WTC11 (cell line): ENCODE measurements around the gene CDCA4. TPM values are rescaled to one million over a fixed set of nuclear protein-coding genes. Genes with fewer than 3 reads are reported as not detected.
A peak's percentile ranks its signal among the peaks of the same experiment; 100 is the strongest.

Source experiments
- ATAC-seq: fragments of 200-7000 bp; cut with Tn5 transposase; 2 replicates; pipeline ENCODE4 v1.10.0; 2021; ENCODE audit warnings: mild to moderate bottlenecking, moderate library complexity
- CTCF ChIA-PET: fragments of 300-600 bp; sonication (Branson Sonifier 250); formaldehyde crosslinking; loops from one replicate; lab custom pipeline; 2021; ENCODE audit warnings: antibody characterized with exemption; lab: Charles Lee
- POLR2A ChIA-PET: fragments of 350-600 bp; sonication (Branson Sonifier 250); formaldehyde crosslinking; loops from one replicate; lab custom pipeline; 2021; ENCODE audit warnings: antibody characterized with exemption; lab: Charles Lee
- DNase-seq: peaks from one replicate; pipeline ENCODE4 v3.0.0; 2021; ENCODE audit warnings: low spot score
- H3K27ac Mint-ChIP-seq: 2 replicates; pipeline ENCODE4 v1.8.0; 2021; ENCODE audit warnings: mixed read lengths
- H3K27me3 Mint-ChIP-seq: 2 replicates; pipeline ENCODE4 v1.8.0; 2021; ENCODE audit warnings: low read depth, mild to moderate bottlenecking, moderate library complexity, mixed read lengths
- H3K36me3 Mint-ChIP-seq: 2 replicates; pipeline ENCODE4 v1.8.0; 2021; ENCODE audit warnings: mixed read lengths
- H3K4me1 Mint-ChIP-seq: 2 replicates; pipeline ENCODE4 v1.8.0; 2022; ENCODE audit warnings: mixed read lengths
- H3K4me3 Mint-ChIP-seq: 2 replicates; pipeline ENCODE4 v1.8.0; 2021; ENCODE audit warnings: mild to moderate bottlenecking, moderate library complexity, mixed read lengths
- H3K9me3 Mint-ChIP-seq: 2 replicates; pipeline ENCODE4 v1.8.0; 2021; ENCODE audit warnings: mixed read lengths
- AR ChIP-seq: fragments of 250-450 bp; sonication (Bioruptor Pico); IDR thresholded peaks from 2 replicates; pipeline ENCODE4 v1.9.0; 2021; ENCODE audit warnings: mild to moderate bottlenecking
- CBFB ChIP-seq: sonication (generic); formaldehyde crosslinking; IDR thresholded peaks from 2 replicates; pipeline ENCODE4 v1.8.1; 2022; ENCODE audit warnings: mild to moderate bottlenecking, low read depth, missing genetic modification reagents
- E2F5 ChIP-seq: sonication (generic); formaldehyde crosslinking; IDR thresholded peaks from 2 replicates; pipeline ENCODE4 v1.8.1; 2022; ENCODE audit warnings: mild to moderate bottlenecking, moderate library complexity, missing genetic modification reagents
- ERG ChIP-seq: fragments of 250-450 bp; sonication (Bioruptor Pico); IDR thresholded peaks from 2 replicates; pipeline ENCODE4 v1.8.0; 2021; ENCODE audit warnings: mild to moderate bottlenecking
- ETV6 ChIP-seq: sonication (generic); formaldehyde crosslinking; IDR thresholded peaks from 2 replicates; pipeline ENCODE4 v1.8.1; 2022; ENCODE audit warnings: mild to moderate bottlenecking, missing genetic modification reagents
- HMGXB4 ChIP-seq: sonication (generic); formaldehyde crosslinking; IDR thresholded peaks from 2 replicates; pipeline ENCODE4 v1.8.1; 2023; ENCODE audit warnings: mild to moderate bottlenecking, moderate library complexity, missing genetic modification reagents
- MAX ChIP-seq: sonication (generic); formaldehyde crosslinking; IDR thresholded peaks from 2 replicates; pipeline ENCODE4 v1.8.0; 2022; ENCODE audit warnings: mild to moderate bottlenecking, missing genetic modification reagents
- NR2C2 ChIP-seq: sonication (generic); formaldehyde crosslinking; IDR thresholded peaks from 2 replicates; pipeline ENCODE4 v1.8.0; 2022; ENCODE audit warnings: mild to moderate bottlenecking, missing genetic modification reagents
- RELA ChIP-seq: sonication (generic); formaldehyde crosslinking; IDR thresholded peaks from 2 replicates; pipeline ENCODE4 v1.8.1; 2022; ENCODE audit warnings: missing genetic modification reagents, mild to moderate bottlenecking, borderline replicate concordance
- TEAD1 ChIP-seq: sonication (generic); formaldehyde crosslinking; IDR thresholded peaks from 2 replicates; pipeline ENCODE4 v1.8.0; 2022; ENCODE audit warnings: mild to moderate bottlenecking, missing genetic modification reagents
- ZNF138 ChIP-seq: sonication (generic); formaldehyde crosslinking; conservative IDR thresholded peaks from 2 replicates; pipeline ENCODE4 v1.8.1; 2022; ENCODE audit warnings: mild to moderate bottlenecking, moderate library complexity, missing genetic modification reagents
- ZNF232 ChIP-seq: sonication (generic); formaldehyde crosslinking; IDR thresholded peaks from 2 replicates; pipeline ENCODE4 v1.8.0; 2022; ENCODE audit warnings: mild to moderate bottlenecking, missing genetic modification reagents
- ZNF532 ChIP-seq: fragments of 250-450 bp; sonication (Bioruptor Pico); IDR thresholded peaks from 2 replicates; pipeline ENCODE4 v1.9.0; 2021; ENCODE audit warnings: mild to moderate bottlenecking, borderline replicate concordance
- total RNA-seq: library from RNA; stranded (reverse); gene quantifications from 3 replicates; pipeline ENCODE4 v1.2.3, GENCODE V29; 2021
- TF ChIP-seq, protein P1 (sequence below): sonication (generic); formaldehyde crosslinking; IDR thresholded peaks from 2 replicates; pipeline ENCODE4 v1.8.1; 2023; ENCODE audit warnings: mild to moderate bottlenecking, missing genetic modification reagents, moderate library complexity
- TF ChIP-seq, protein P2 (sequence below): sonication (generic); formaldehyde crosslinking; IDR thresholded peaks from 2 replicates; pipeline ENCODE4 v1.8.1; 2023; ENCODE audit warnings: mild to moderate bottlenecking, missing genetic modification reagents, moderate library complexity

CDCA4 gene
- total RNA-seq, 1 experiment from 2014 or later: 63.3 TPM

- TF ChIP-seq ERG (CRISPR knock-in tag) (0 out of 2 replicates have a peak, but pooled peaks have one; percentile 19), ZNF138 (CRISPR knock-in tag) (no peak), RELA (no peak), AR (CRISPR knock-in tag) (no peak), CBFB (0 out of 2 replicates have a peak, but pooled peaks have one; percentile 83), MAX (CRISPR knock-in tag) (peak; percentile 82; the same call in 1 of the 2 replicates), HMGXB4 (CRISPR knock-in tag) (no peak; the same call in 1 of the 2 replicates), E2F5 (CRISPR knock-in tag) (peak; percentile 98), TEAD1 (CRISPR knock-in tag) (peak; percentile 60; the same call in 1 of the 2 replicates), ETV6 (peak; percentile 24; the same call in 1 of the 2 replicates)
- TF ChIP-seq, protein P1, sequence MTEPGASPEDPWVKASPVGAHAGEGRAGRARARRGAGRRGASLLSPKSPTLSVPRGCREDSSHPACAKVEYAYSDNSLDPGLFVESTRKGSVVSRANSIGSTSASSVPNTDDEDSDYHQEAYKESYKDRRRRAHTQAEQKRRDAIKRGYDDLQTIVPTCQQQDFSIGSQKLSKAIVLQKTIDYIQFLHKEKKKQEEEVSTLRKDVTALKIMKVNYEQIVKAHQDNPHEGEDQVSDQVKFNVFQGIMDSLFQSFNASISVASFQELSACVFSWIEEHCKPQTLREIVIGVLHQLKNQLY (CRISPR knock-in tag): no peak
These were observed at the start of gene CDCA4 (continued) for GRCh38 chr14:105020815-105021655.

GRCh38 chr14:105069871-105070759, 49.2 kb upstream of the CDCA4 start:
- no peak overlapping the region for H3K4me3 Mint-ChIP-seq
- H3K27me3 Mint-ChIP-seq: no peaks in the 10 kb centered on the region
- ChIA-PET CTCF (interaction anchor here (0.6 to 2.9 kb wide), 2 partner anchors 20 to 416 kb away, joined by 8 to 11 read pairs; partner anchors contain the start of gene CRIP1), POLR2A (no interaction called here)
- no peak overlapping the region for H3K27ac Mint-ChIP-seq
- no peaks in the 10 kb centered on the region for H3K36me3 Mint-ChIP-seq
- DNase-seq: no peak
- ATAC-seq: no peak
- H3K9me3 Mint-ChIP-seq: no peaks in the 10 kb centered on the region
- no peaks in the 10 kb centered on the region for H3K4me1 Mint-ChIP-seq
- TF ChIP-seq ZNF232 (CRISPR knock-in tag) (no peak), NR2C2 (no peak), ZNF532 (no peak)
- TF ChIP-seq, protein P2, sequence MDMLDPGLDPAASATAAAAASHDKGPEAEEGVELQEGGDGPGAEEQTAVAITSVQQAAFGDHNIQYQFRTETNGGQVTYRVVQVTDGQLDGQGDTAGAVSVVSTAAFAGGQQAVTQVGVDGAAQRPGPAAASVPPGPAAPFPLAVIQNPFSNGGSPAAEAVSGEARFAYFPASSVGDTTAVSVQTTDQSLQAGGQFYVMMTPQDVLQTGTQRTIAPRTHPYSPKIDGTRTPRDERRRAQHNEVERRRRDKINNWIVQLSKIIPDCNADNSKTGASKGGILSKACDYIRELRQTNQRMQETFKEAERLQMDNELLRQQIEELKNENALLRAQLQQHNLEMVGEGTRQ: no peak
